HL-60 (cell line): ENCODE measurements around the gene P2RY14.

Experiments
- DNase-seq, 2 experiments: peaks; one replicate each; pipeline ENCODE4 v3.0.0-alpha.2; 2010 to 2020; ENCODE audit warnings: low read depth in 1 of 2, low spot score in 1 of 2
- H3K27ac ChIP-seq: fragments of 250-450 bp; sonication (Bioruptor Pico); replicated peaks from 2 replicates; pipeline ENCODE4 v1.5.1; 2020; ENCODE audit warnings: mild to moderate bottlenecking, moderate library complexity
- H3K27me3 ChIP-seq: fragments of 250-450 bp; sonication (Bioruptor Pico); 2 replicates; pipeline ENCODE4 v1.5.1; 2021; ENCODE audit warnings: mild to moderate bottlenecking, moderate library complexity; ENCODE audit not compliant: insufficient read depth, poor library complexity, severe bottlenecking
- H3K4me3 ChIP-seq: replicated peaks from 2 replicates; pipeline ENCODE4 v1.5.1; 2011; ENCODE audit warnings: mild to moderate bottlenecking, control low read depth, low read length; ENCODE audit not compliant: insufficient read depth
- GABPA ChIP-seq: IDR thresholded peaks from 2 replicates; pipeline ENCODE4 v1.6.1; 2012; ENCODE audit warnings: low read depth
- POLR2AphosphoS5 ChIP-seq: IDR thresholded peaks from 2 replicates; pipeline ENCODE4 v1.6.1; 2012; ENCODE audit warnings: low read depth
- SPI1 ChIP-seq: IDR thresholded peaks from 2 replicates; pipeline ENCODE4 v1.6.1; 2012; ENCODE audit warnings: low read depth, mild to moderate bottlenecking, borderline replicate concordance
- TF ChIP-seq, protein P1 (sequence below): IDR thresholded peaks from one replicate; pipeline ENCODE4 v1.5.1; 2011; ENCODE audit warnings: low read length, control low read depth, inconsistent platforms; ENCODE audit not compliant: insufficient read depth
- TF ChIP-seq, protein P2 (sequence below): IDR thresholded peaks from 2 replicates; pipeline ENCODE4 v1.6.1; 2012; ENCODE audit warnings: low read depth; ENCODE audit not compliant: insufficient replicate concordance

The P2RY14 gene

DNA sequence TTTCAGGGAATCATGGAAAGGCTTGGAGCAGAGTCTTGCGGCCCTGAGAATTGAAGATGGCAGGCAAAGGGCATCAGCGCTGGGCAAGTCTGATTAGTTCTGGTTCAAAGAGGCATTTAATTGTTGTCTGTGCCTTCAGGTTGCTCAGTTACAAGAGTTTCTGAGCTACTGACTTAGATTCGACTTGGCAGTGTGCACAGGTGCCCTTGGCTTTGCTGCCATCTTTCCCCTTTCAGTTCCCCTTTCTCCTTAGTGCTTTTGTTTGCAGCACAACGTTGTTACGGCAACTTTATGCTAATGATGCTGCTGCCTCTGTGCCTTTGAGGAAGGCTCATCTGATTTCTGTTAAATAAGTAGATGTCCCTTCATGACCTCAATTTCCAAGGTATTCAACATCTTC lies 12.5 kb downstream of the P2RY14 start:
- H3K27ac ChIP-seq: peak overlapping the region; percentile 25
- peak; percentile 32 to 75 for DNase-seq

DNA sequence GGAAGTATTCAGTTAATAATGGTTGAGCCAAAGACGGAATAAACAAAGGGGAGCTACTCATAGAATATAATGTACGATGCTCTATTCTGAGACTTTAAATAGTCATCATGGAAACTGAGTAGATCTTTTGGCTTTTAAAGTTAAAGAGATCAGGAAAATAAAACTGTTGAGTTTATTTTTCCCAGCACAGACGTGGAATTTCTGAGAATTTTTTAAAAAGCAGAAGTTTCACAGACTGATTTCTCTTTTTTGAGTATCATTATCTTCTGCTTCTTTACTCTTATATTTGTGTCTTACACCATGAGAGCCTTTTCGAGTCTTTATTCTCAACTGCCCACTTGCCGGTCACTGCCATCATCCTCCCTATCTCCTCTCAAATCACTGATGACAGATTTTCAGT lies 13.2 kb downstream of the P2RY14 start:
- no peak for TF ChIP-seq GABPA
- TF ChIP-seq POLR2AphosphoS5: no peak
- no peak for TF ChIP-seq SPI1
- TF ChIP-seq, protein P1, sequence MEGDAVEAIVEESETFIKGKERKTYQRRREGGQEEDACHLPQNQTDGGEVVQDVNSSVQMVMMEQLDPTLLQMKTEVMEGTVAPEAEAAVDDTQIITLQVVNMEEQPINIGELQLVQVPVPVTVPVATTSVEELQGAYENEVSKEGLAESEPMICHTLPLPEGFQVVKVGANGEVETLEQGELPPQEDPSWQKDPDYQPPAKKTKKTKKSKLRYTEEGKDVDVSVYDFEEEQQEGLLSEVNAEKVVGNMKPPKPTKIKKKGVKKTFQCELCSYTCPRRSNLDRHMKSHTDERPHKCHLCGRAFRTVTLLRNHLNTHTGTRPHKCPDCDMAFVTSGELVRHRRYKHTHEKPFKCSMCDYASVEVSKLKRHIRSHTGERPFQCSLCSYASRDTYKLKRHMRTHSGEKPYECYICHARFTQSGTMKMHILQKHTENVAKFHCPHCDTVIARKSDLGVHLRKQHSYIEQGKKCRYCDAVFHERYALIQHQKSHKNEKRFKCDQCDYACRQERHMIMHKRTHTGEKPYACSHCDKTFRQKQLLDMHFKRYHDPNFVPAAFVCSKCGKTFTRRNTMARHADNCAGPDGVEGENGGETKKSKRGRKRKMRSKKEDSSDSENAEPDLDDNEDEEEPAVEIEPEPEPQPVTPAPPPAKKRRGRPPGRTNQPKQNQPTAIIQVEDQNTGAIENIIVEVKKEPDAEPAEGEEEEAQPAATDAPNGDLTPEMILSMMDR: no peak
- TF ChIP-seq, protein P2, sequence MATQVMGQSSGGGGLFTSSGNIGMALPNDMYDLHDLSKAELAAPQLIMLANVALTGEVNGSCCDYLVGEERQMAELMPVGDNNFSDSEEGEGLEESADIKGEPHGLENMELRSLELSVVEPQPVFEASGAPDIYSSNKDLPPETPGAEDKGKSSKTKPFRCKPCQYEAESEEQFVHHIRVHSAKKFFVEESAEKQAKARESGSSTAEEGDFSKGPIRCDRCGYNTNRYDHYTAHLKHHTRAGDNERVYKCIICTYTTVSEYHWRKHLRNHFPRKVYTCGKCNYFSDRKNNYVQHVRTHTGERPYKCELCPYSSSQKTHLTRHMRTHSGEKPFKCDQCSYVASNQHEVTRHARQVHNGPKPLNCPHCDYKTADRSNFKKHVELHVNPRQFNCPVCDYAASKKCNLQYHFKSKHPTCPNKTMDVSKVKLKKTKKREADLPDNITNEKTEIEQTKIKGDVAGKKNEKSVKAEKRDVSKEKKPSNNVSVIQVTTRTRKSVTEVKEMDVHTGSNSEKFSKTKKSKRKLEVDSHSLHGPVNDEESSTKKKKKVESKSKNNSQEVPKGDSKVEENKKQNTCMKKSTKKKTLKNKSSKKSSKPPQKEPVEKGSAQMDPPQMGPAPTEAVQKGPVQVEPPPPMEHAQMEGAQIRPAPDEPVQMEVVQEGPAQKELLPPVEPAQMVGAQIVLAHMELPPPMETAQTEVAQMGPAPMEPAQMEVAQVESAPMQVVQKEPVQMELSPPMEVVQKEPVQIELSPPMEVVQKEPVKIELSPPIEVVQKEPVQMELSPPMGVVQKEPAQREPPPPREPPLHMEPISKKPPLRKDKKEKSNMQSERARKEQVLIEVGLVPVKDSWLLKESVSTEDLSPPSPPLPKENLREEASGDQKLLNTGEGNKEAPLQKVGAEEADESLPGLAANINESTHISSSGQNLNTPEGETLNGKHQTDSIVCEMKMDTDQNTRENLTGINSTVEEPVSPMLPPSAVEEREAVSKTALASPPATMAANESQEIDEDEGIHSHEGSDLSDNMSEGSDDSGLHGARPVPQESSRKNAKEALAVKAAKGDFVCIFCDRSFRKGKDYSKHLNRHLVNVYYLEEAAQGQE: no peak
- Histone ChIP-seq H3K27ac (peak overlapping the region; percentile 25; the same call in 1 of the 2 replicates), H3K4me3 (no peak overlapping the region), H3K27me3 (no peaks in the 10 kb centered on the region)
- no peak for DNase-seq

More for the DNA sequence above, 12.5 kb downstream of the P2RY14 start:
- H3K27me3 ChIP-seq: no peaks in the 10 kb centered on the region
- no peak overlapping the region for H3K4me3 ChIP-seq
- TF ChIP-seq POLR2AphosphoS5 (no peak), SPI1 (peak; percentile 92)

DNA sequence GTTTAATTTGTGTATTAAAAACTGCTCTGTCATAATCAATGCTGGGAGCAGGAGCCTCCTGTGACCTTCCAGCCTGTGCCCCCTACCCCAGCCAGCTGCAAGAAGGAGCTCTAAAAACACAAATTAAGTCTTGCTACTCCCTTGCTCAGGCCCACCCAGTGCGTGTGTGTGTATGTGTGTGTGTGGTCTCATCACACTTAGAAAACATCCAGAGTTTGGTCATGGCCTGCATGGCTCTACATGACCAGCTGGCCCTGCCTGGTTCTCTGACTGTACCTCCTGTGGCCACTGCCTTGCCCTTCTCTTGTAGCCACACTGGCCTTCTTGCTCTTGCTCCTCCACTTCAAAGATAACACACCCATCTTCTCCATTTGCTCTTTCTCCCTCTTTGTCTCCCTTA lies 13.7 kb downstream of the P2RY14 start:
- Histone ChIP-seq H3K27ac (no peak overlapping the region), H3K4me3 (no peak overlapping the region), H3K27me3 (no peaks in the 10 kb centered on the region)
- DNase-seq: no peak
- TF ChIP-seq, protein P1: no peak
- TF ChIP-seq POLR2AphosphoS5 (no peak), GABPA (no peak), SPI1 (no peak)
- TF ChIP-seq, protein P2: no peak

DNA sequence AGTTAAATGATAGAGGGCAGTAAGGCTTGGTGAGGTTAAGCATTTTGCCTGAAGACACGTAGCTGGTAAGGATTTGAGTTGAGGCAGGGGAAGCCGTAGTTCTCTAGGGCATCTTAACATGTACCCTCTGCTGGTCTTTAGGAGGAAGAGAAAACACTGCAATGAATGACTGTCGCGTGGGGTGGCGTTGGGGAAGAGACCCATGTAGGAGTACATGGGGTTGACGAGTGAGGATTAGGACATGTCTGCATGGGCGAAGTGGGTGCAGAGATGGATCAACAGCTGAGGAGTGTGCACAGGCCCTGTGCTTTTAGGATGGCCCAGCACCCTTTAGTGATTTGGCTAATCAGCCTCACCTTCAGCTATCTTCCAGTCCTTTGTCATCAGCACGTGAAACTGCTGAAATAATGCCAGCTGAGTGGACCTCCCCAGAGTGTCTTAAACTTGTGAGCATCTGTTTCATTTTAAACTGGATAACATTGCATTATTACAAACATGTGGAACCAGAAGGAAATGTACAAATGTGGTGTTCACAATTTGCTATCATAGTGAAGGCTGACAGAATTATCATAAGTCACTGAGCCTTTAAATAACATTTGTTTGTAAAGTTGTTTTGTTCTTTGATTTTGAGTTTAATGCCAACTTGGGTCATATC lies 15.3 kb downstream of the P2RY14 start:
- no peak overlapping the region for H3K4me3 ChIP-seq
- H3K27ac ChIP-seq: no peak overlapping the region
- no peak for DNase-seq
- TF ChIP-seq POLR2AphosphoS5 (no peak), SPI1 (no peak), GABPA (no peak)
- TF ChIP-seq, protein P2: no peak
- TF ChIP-seq, protein P1: no peak
- no peaks in the 10 kb centered on the region for H3K27me3 ChIP-seq
